Peyer's patch (tissue), 4 donors: ENCODE results near the gene SCN2A.

ENCODE experiments used
- CTCF ChIP-seq, 6 experiments: fragments of 450-650 bp in 4 of 6; fragments of 200-600 bp in 2 of 6; sonication (generic) in 1 of 6; IDR thresholded peaks; one replicate each; pipeline ENCODE4 v1.5.1; 2017 to 2019; ENCODE audit warnings: antibody characterized with exemption in 6 of 6, mild to moderate bottlenecking in 3 of 6, moderate library complexity in 1 of 6
- POLR2A ChIP-seq, 2 donors: fragments of 450-650 bp; IDR thresholded peaks; one replicate each; pipeline ENCODE4 v1.5.1; 2017; ENCODE audit warnings: antibody characterized with exemption in 2 of 2, mild to moderate bottlenecking in 2 of 2, moderate library complexity in 2 of 2

- no peak for TF ChIP-seq CTCF (IDR thresholded peaks at IDR 0.05)
- no peak for TF ChIP-seq POLR2A (IDR thresholded peaks at IDR 0.05)
Measured at GRCh38 chr2:165414187-165414586, 175.0 kb downstream of the SCN2A start.
